Suppressor macrophage treated with lipopolysaccharide for 4 hours (primary cell): ENCODE measurements around the gene IDI2.
"Not testable (repeated sequence)": the region's sequence is repeated elsewhere in the genome, so short reads cannot be mapped to it uniquely, and the experiment has no call there.

Experiments used
- DNase-seq: peaks from one replicate; pipeline ENCODE4 v3.0.0-alpha.2; 2020

IDI2 gene

GRCh38 chr10:1025683-1026082, at the start of gene IDI2:
Gene IDI2, minus strand, starts transcription at chr10:1025859. Its CDS starts 1,136 bp downstream, at chr10:1024723.
- no peak for DNase-seq

GRCh38 chr10:1074748-1075308, 49.2 kb upstream of the IDI2 start:
- DNase-seq, result no peak

- DNase-seq, result no peak
Measured at GRCh38 chr10:1074052-1074747, 48.5 kb upstream of the IDI2 start.

GRCh38 chr10:1070919-1071318, 45.3 kb upstream of the IDI2 start:
- DNase-seq, result no peak

GRCh38 chr10:1068380-1069361, 43.0 kb upstream of the IDI2 start:
- DNase-seq, result no peak

- not testable (repeated sequence) for DNase-seq
Measured at GRCh38 chr10:1066734-1067133, 41.1 kb upstream of the IDI2 start.

- DNase-seq, result no peak
Measured at GRCh38 chr10:1064964-1065247, 39.2 kb upstream of the IDI2 start.

- no peak for DNase-seq
Measured at GRCh38 chr10:1063232-1063865, 37.7 kb upstream of the IDI2 start.

GRCh38 chr10:1061930-1062774, 36.5 kb upstream of the IDI2 start:
- no peak for DNase-seq

GRCh38 chr10:1059902-1060301, 34.2 kb upstream of the IDI2 start:
- no peak for DNase-seq

- DNase-seq, result no peak
Measured at GRCh38 chr10:1058017-1058416, 32.4 kb upstream of the IDI2 start.

GRCh38 chr10:1057106-1057657, 31.5 kb upstream of the IDI2 start:
- DNase-seq, result peak; percentile 76

GRCh38 chr10:1056326-1057105, 30.9 kb upstream of the IDI2 start, which contains the start of gene WDR37:
Gene WDR37, plus strand, starts transcription at chr10:1056385. Its CDS starts 15,771 bp downstream, at chr10:1072156.
- DNase-seq, result peak; percentile 92

GRCh38 chr10:1054684-1055083, 29.0 kb upstream of the IDI2 start:
- no peak for DNase-seq

GRCh38 chr10:1050554-1050953, 24.9 kb upstream of the IDI2 start:
- no peak for DNase-seq

- DNase-seq, result no peak
Measured at GRCh38 chr10:1050145-1050544, 24.5 kb upstream of the IDI2 start.

GRCh38 chr10:1049425-1049958, 23.8 kb upstream of the IDI2 start:
- DNase-seq, result no peak

- peak; percentile 99 for DNase-seq
Measured at GRCh38 chr10:1048732-1049424, 23.2 kb upstream of the IDI2 start, which contains the start of gene IDI1. Gene IDI1, minus strand, starts transcription at chr10:1049119. Its CDS starts 116 bp downstream, at chr10:1049003.

GRCh38 chr10:1048349-1048731, 22.7 kb upstream of the IDI2 start:
- peak; percentile 60 for DNase-seq

- no peak for DNase-seq
Measured at GRCh38 chr10:1047937-1048336, 22.3 kb upstream of the IDI2 start.
